Stimulated activated CD4-positive, alpha-beta T cell treated with anti-CD3 and anti-CD28 coated beads, TNF-alpha, amount 100 ng/mL, for 4 hours (primary cell): Measurements from ENCODE around the gene MRE11.

Source experiments
- DNase-seq, 3 experiments: peaks; one replicate each; pipeline ENCODE4 v3.0.0-alpha.2; 2020; ENCODE audit warnings: low read depth in 3 of 3

MRE11 gene

GRCh38 chr11:94493281-94494125 lies at the start of gene MRE11, which contains the start of gene ANKRD49:
MRE11 (minus strand) TSS chr11:94493844; CDS start chr11:94492801, 1,043 bp downstream.
ANKRD49 (plus strand) TSS chr11:94493984; CDS start chr11:94496694, 2,710 bp downstream.
- peak; percentile 81 to 94 (median 92) for DNase-seq

DNA sequence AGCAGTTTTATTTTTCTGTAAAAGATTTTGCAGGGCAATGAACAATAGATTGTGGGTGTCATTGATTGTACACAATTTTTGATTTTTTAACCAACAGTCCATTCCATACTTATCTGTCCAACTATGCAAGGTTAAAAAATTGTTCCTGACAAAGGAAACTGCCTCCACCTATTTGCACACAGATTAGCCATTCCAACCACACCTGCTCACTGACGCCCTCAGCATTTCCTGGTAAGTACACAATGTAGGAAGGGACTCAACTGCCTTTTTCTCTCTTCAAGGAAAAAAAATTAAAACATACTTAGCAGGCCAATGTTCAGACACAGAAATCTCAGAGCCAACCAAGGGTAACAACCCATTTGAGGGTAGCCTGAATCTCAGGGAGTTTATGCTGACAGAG lies 45.8 kb upstream of the MRE11 start:
- DNase-seq: no peak

GRCh38 chr11:94537031-94537600 lies 43.5 kb upstream of the MRE11 start:
- DNase-seq: no peak

GRCh38 chr11:94536386-94536785 lies 42.7 kb upstream of the MRE11 start:
- no peak for DNase-seq

GRCh38 chr11:94533696-94534630 lies 40.3 kb upstream of the MRE11 start:
- no peak for DNase-seq

GRCh38 chr11:94533206-94533605 lies 39.6 kb upstream of the MRE11 start:
- DNase-seq: no peak

GRCh38 chr11:94532211-94532610 lies 38.6 kb upstream of the MRE11 start:
- no peak for DNase-seq

DNA sequence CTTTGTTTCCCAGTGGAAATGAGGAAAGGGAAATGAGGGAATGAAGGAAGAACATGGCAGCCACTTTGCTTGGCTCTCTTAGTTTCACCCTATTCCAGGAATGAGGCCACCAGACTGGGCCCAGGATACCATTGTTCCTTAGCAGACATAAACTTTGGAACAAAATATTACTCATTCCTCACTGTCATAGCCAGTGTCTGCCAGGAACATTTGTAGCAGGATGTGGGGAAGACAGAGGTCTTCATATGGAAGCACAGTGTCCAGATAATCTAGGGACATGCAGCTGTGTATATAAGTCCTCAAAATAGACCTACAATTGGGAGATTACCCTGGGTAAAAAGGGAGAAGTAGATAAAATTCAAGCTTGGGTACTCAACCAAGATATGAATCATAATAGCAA lies 34.9 kb upstream of the MRE11 start:
- DNase-seq: no peak

- no peak for DNase-seq
These were observed 33.2 kb upstream of the MRE11 start for GRCh38 chr11:94526645-94527438.

- DNase-seq: no peak
These were observed 32.1 kb upstream of the MRE11 start for GRCh38 chr11:94525546-94526324.

- DNase-seq: no peak
These were observed 30.7 kb upstream of the MRE11 start for GRCh38 chr11:94524341-94524740.

GRCh38 chr11:94521684-94522083 lies 28.0 kb upstream of the MRE11 start:
- DNase-seq: no peak

- no peak for DNase-seq
These were observed 25.9 kb upstream of the MRE11 start for GRCh38 chr11:94519478-94520084.

DNA sequence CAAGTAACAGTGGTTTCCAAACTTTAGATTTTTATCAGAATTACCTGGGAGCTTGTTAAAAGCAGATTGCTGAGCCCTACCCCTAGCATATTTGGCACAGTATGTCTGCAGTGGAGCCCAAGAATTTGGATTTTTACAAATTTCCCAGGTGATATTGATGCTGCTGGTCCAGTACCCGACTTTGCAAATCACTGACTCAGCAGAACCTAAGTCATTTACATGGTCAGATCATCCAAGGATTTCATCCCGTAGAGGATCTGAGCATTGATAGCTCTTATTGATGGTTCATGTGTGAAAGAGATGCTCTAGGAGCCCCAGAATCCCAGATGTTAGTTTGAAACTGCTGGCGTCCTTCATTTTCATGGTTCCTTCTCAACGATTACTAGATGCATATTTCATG lies 24.7 kb upstream of the MRE11 start:
- DNase-seq: no peak

DNA sequence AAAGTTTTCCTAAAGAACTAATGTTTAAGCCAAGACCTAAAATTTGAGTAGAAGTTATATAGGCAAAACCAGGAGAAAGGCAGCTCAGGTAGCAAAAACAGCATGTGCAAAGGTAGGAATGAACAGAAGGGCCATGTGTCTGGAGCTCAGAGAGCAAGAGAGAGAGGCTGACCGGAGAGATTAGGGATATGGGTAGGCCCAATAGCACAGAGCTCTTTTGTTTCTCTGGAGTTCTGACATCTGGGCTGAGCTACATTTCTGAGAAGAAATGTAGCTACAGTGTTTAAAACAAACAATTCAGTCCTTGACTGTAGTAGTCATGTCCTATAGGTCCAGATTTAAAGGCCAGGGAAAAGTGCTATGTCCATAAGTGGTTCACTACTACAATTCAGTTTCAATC lies 23.1 kb upstream of the MRE11 start:
- DNase-seq: no peak

GRCh38 chr11:94515398-94515797 lies 21.8 kb upstream of the MRE11 start:
- DNase-seq: no peak

- no peak for DNase-seq
These were observed 19.4 kb upstream of the MRE11 start for GRCh38 chr11:94513091-94513490.

- peak in 2 of 3 experiments; percentile 23 to 40 for DNase-seq
These were observed 18.5 kb upstream of the MRE11 start, which contains the start of gene C11orf97 for GRCh38 chr11:94511932-94512781. C11orf97 (plus strand) TSS chr11:94512461; CDS start chr11:94512529, 68 bp downstream.

- no peak for DNase-seq
These were observed 13.8 kb upstream of the MRE11 start for GRCh38 chr11:94507485-94507884.
